ENCODE data around the gene ZNF319.

ZNF319 gene

DNA sequence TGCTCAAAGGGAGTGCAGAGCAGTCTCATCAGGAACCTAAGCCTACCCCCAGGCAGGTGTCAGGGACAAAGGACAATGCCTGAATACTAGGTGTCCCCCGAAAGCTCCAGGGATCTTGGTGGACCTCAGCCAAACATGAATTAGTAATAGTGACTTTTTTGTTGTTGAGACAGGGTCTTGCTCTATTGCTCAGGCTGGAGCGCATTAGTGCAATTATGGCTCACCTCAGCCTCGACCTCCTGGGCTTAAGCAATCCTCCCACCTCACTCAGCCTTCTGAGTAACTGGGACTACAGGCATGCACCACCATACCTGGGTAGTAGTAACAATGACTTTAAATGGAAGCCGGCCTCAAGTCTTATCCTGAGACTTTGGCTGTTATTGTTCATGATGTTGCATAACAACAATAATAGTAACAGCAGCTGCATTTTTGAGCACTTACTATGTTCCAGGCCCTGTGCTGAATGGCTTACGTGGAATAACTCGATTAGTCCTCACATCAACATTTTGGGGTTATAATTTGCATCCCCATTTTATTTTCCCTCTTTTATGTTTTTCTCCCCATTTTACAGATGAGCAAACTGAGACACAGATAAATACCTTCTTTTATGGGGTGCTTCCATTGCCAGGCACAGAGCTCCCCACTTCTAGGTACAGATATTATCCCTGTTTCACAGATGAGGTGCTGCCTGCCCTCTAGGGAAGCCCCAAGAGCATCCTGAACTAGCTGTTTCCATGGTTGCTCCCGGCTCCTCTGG, 49.1 kb downstream of the ZNF319 start:
- DNase-seq: no peak

DNA sequence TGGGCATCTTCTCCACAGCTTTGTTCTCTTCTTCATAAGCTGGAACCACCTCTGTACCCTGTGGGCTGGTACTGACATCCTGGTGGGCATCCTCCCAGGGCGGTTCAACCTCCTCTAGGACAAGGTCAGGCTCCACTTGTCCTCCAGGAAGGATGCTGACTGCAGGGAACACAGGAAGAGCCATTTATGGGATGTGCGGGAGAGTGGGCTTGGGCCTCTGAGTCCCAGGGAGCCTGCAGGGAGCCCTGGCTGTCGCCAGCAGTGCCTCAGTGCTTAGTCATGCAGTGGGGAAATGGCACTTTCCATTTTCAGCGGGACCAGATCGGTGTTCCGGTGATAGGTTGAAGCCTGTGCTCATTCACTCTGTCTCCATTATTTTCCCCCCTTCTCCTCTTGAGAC, 50.1 kb downstream of the ZNF319 start:
- DNase-seq: no peak

DNA sequence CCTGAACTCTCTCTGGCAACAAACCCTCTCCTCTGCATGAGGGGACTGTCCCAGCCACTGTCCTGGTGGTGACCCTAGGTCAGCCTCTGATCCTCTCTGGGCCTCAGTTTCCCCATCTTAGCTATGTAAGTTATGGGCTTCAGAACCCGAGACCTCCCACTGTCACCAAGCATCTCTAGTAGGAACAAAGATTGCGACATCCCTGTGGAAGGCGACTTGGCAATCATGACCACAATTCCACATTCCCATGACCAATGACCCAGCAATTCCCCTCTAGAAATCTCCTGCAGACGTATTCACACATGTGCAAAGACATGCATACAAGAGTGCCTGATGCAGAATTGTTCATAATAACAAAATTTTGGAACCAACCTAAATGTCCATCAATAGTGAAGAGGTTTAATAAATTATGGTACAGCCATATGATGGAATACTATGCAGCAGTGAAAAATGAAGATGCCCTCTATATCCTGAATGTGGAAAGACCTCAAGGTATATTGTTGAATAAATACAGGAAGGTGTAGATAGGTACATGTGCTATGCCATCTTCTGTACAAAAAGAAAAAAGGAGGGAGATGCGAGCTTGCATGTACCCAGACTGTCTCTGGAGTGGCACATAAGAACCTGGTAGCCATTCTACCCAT, 50.8 kb downstream of the ZNF319 start:
- no peak for DNase-seq

DNA sequence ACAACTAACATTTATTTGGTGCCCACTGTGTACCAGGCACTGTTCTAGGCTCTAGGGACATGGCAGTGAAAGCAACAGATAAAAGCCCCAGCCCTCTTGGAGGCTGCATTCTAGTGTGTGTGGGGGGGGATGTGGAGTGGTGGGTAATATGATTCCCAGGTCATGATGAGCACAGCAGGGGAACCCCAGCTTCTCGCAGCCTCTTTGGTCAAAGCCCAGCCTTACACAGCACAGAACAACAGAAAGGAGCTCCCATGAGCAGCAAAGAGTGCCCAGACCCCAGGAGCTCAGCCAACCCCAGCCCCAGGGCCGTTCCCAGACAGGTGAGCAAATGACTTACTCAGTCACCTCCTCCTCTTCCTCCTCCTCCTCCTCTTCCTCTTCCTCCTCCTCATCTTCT, 51.5 kb downstream of the ZNF319 start:
- DNase-seq: no peak

DNA sequence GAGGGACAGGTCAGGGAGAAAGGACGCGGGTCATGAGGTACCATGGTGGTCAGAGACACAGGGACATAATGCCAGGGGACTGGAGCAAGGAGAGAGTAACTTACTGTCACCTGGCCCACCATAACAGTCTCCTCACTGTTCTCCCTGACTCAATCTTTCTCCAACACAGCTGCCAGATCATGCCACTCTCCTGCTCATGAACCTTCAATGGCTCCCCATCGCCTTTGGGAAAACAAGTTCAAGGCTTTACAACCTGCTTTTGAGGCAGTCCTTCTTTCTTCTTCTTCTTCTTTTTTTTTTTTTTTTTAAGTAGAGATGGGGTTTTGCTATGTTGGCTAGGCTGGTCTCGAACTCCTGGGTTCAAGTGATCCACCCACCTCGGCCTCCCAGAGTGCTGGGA, 52.4 kb downstream of the ZNF319 start:
- DNase-seq: no peak

DNA sequence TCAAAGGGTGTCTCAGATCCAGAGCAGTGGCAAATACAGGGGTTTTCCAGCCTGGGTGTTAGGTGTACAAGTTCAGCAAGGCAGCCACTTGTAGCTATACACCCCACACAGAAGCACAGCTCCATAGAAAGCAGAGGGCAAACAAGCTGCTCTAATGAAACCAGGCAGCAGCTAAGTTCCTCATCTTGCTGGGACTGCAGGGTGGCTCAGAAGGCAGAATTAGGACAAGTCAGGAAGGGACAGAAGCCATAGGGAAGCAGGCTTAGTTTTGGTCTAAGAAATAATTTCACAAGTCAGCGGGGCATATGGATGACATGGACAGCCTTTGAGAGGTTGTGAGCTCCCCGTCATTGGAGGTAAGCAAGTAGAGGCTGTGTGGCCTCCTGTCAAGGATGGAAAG, 53.2 kb downstream of the ZNF319 start:
- no peak for DNase-seq

DNA sequence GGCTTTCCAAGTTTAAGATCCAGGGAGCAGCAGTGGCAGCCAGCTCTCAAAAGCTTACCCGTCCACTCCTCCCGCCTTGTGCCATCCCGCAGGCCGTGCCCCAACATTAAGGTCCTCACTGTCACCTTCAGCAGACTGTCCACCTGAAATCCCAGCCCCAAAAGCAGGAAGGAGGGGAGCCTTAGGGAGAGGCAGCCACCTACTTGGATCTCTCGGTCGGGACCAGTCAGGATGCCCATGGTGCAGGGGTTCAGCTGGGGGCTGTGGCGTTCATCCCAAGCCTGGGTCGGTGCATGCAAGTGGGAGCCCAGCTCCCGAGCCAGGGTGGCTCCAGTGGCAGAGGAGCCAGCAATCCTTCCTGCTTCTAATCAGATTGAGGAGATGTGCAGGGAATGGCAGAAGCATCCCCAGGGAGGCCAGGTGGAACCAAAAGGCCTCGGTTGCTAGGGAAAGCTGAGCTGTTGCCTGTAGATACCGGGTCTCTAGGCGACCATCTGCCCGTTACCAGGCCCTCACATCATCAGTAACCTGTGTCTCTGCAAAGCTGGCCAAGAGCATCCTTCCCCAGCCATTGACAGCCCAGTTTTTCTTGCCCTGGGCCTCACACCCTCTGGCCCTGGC, 54.2 kb downstream of the ZNF319 start:
- peak; percentile 55 for DNase-seq

DNA sequence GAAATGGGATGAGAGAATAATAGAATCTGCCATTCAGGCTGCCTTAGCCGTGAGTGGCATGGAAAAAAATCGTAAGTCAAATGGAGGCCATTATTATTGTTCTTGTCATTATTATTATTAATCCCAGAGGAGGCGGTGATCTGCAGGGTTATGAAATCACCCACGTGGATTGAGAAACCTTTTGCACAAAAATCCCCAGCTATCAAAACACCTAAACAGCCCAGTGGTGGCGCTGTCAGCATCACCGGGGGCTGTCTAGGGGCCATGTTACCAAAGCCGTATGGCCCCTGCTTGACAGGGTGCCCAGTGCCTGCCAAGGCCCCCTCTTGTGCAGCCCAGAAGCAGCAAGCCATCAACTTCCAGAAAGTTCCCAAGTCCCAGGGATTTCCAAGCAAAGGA, 54.7 kb downstream of the ZNF319 start:
- no peak for DNase-seq

DNA sequence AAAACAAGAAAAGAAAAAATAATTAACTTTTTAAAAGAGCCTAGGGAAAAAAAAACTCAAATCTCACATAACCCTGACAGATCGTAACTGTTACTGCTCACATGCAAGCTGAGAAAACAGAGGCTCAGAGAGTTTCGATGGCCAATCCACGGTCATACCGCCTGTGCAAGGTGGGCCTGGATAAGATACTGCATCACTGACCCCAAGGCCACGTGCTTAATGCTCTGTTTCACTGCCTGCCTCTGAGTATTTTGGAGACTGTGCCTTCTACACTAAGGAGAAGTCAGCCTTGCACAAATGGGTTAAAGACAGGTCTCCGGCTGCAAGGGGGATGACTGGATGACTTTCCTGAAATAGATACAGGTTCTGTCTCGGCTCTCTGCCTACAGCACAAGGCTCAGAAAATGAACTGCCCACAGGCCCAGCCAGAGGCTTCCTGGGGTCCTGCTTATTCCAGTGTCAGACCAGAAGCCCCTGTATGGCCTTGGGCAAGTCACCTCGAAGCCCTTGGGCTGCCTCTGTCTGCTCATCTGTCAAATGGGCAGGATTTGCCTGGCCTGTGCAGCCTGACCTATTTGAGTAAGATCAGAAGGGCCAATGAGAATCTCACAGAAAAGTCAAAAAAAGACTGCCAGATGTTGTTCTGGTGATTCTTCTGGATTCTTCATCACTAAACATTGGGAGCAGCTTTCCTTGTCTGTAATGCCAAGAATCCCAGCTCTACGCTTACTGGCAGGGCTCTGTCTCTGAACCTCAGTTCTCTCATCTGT, 55.3 kb downstream of the ZNF319 start:
- no peak for DNase-seq
